Natural killer cell treated with Interleukin-12 subunit alpha and Interleukin-12 subunit beta and Interleukin-15 and Interleukin-18, amount 100 ng/mL, for 72 hours (primary cell): ENCODE results near the gene KMT2B. TPM values are rescaled to one million over a fixed set of nuclear protein-coding genes. Genes with fewer than 3 reads are reported as not detected.
A peak's percentile ranks its signal among the peaks of the same experiment; 100 is the strongest.
"Not testable (repeated sequence)": the region's sequence is repeated elsewhere in the genome, so short reads cannot be mapped to it uniquely, and the experiment has no call there.

Experiments used
- ATAC-seq, 2 donors: fragments of 150-1000 bp; cut with Tn5 transposase in 1 of 2; sonication (Bioruptor Pico), chemical (Tn5 transposase) in 1 of 2; 2 replicates each; pipeline ENCODE4 v1.10.0; 2021
- DNase-seq: peaks from one replicate; pipeline ENCODE4 v3.0.0; 2022; ENCODE audit warnings: low spot score
- H3K27ac Mint-ChIP-seq, 2 donors: 1 replicate in 1 of 2; 2 replicates in 1 of 2; pipeline ENCODE4 v1.8.0; 2022; ENCODE audit warnings: mixed read lengths in 2 of 2, mild to moderate bottlenecking in 1 of 2, moderate library complexity in 1 of 2
- H3K27me3 Mint-ChIP-seq, 2 donors: 1 replicate in 1 of 2; 2 replicates in 1 of 2; pipeline ENCODE4 v1.8.0; 2022; ENCODE audit warnings: mixed read lengths in 2 of 2
- H3K36me3 Mint-ChIP-seq: one replicate; pipeline ENCODE4 v1.8.0; 2022; ENCODE audit warnings: mixed read lengths
- H3K4me1 Mint-ChIP-seq, 2 donors: 1 replicate in 1 of 2; 2 replicates in 1 of 2; pipeline ENCODE4 v1.8.0; 2022; ENCODE audit warnings: low read depth in 2 of 2, mixed read lengths in 2 of 2, mild to moderate bottlenecking in 1 of 2
- H3K4me3 Mint-ChIP-seq: one replicate; pipeline ENCODE4 v1.8.0; 2022; ENCODE audit warnings: mixed read lengths
- H3K9me3 Mint-ChIP-seq: 2 replicates; pipeline ENCODE4 v1.8.0; 2022; ENCODE audit warnings: mixed read lengths
- total RNA-seq, 2 donors: library from RNA; stranded (reverse); gene quantifications; one replicate each; pipeline ENCODE4 v1.2.3, GENCODE V29; 2022

Gene KMT2B
- total RNA-seq, 2 donors from 2014 or later: 80.1 to 137 TPM

- H3K4me1 Mint-ChIP-seq: peaks cover 20 to 25% of the 10 kb centered on the region in 2 donors
- DNase-seq, H3K4me3 Mint-ChIP-seq, H3K9me3 Mint-ChIP-seq, H3K36me3 Mint-ChIP-seq, H3K27me3 Mint-ChIP-seq, ATAC-seq, H3K27ac Mint-ChIP-seq: not testable (repeated sequence)
Measured at GRCh38 chr19:35772362-35772761, 54.6 kb downstream of the KMT2B start.

- no peak overlapping the region for H3K27ac Mint-ChIP-seq
- no peaks in the 10 kb centered on the region for H3K36me3 Mint-ChIP-seq
- peak; percentile 32 for DNase-seq
- H3K9me3 Mint-ChIP-seq: no peaks in the 10 kb centered on the region
- no peaks in the 10 kb centered on the region for H3K27me3 Mint-ChIP-seq
- no peak for ATAC-seq
- H3K4me1 Mint-ChIP-seq: peaks cover 20 to 25% of the 10 kb centered on the region in 2 donors
- H3K4me3 Mint-ChIP-seq: no peak overlapping the region
Measured at GRCh38 chr19:35773020-35773806, 55.4 kb downstream of the KMT2B start.

GRCh38 chr19:35774274-35775045 lies 56.7 kb downstream of the KMT2B start:
- no peaks in the 10 kb centered on the region for H3K36me3 Mint-ChIP-seq
- H3K27ac Mint-ChIP-seq: no peak overlapping the region
- no peaks in the 10 kb centered on the region for H3K9me3 Mint-ChIP-seq
- DNase-seq (peak; percentile 53), ATAC-seq (no peak)
- no peaks in the 10 kb centered on the region for H3K27me3 Mint-ChIP-seq
- H3K4me1 Mint-ChIP-seq: peaks cover 20 to 25% of the 10 kb centered on the region in 2 donors
- peak overlapping the region; percentile 85 for H3K4me3 Mint-ChIP-seq

- Mint-ChIP-seq H3K4me3 (peak overlapping the region; percentile 85), H3K4me1 (peaks cover 20 to 25% of the 10 kb centered on the region in 2 donors), H3K9me3 (no peaks in the 10 kb centered on the region), H3K27me3 (no peaks in the 10 kb centered on the region), H3K27ac (no peak overlapping the region), H3K36me3 (no peaks in the 10 kb centered on the region)
- DNase-seq: no peak
- ATAC-seq: no peak
Measured at GRCh38 chr19:35775046-35775297, 57.2 kb downstream of the KMT2B start.

- no peaks in the 10 kb centered on the region for H3K9me3 Mint-ChIP-seq
- H3K27me3 Mint-ChIP-seq: no peaks in the 10 kb centered on the region
- peak; percentile 98 to 99 for ATAC-seq
- no peaks in the 10 kb centered on the region for H3K36me3 Mint-ChIP-seq
- peaks cover 20 to 25% of the 10 kb centered on the region in 2 donors for H3K4me1 Mint-ChIP-seq
- peak within 1 kb of the TSS in 1 of 2 donors; percentile 77 for H3K27ac Mint-ChIP-seq
- peak; percentile 98 for DNase-seq
- peak within 1 kb of the TSS; percentile 85 for H3K4me3 Mint-ChIP-seq
Measured at GRCh38 chr19:35775298-35776101, 57.7 kb downstream of the KMT2B start, which contains the start of gene ARHGAP33. Gene ARHGAP33 (plus strand): TSS chr19:35775564. CDS start chr19:35775659, 95 bp downstream.

GRCh38 chr19:35776102-35776788 lies 58.4 kb downstream of the KMT2B start:
- Mint-ChIP-seq H3K9me3 (no peaks in the 10 kb centered on the region), H3K27ac (peak overlapping the region in 1 of 2 donors; percentile 77), H3K4me3 (peak overlapping the region; percentile 85), H3K36me3 (no peaks in the 10 kb centered on the region), H3K27me3 (no peaks in the 10 kb centered on the region), H3K4me1 (peaks cover 20 to 25% of the 10 kb centered on the region in 2 donors)
- DNase-seq (peak; percentile 26), ATAC-seq (no peak)

GRCh38 chr19:35777086-35777841 lies 59.5 kb downstream of the KMT2B start:
- Mint-ChIP-seq H3K27ac (peak overlapping the region in 1 of 2 donors; percentile 77), H3K4me1 (peaks cover 23 to 25% of the 10 kb centered on the region in 2 donors), H3K27me3 (no peaks in the 10 kb centered on the region), H3K4me3 (peak overlapping the region; percentile 85), H3K9me3 (no peaks in the 10 kb centered on the region), H3K36me3 (no peaks in the 10 kb centered on the region)
- no peak for ATAC-seq
- peak; percentile 59 for DNase-seq

- Mint-ChIP-seq H3K4me3 (no peak overlapping the region), H3K9me3 (no peaks in the 10 kb centered on the region), H3K27me3 (no peaks in the 10 kb centered on the region), H3K36me3 (no peaks in the 10 kb centered on the region), H3K27ac (no peak overlapping the region), H3K4me1 (peaks cover 25 to 26% of the 10 kb centered on the region in 2 donors)
- ATAC-seq (no peak), DNase-seq (no peak)
Measured at GRCh38 chr19:35777961-35778360, 60.2 kb downstream of the KMT2B start.

GRCh38 chr19:35779033-35779432 lies 61.2 kb downstream of the KMT2B start:
- no peak for DNase-seq
- Mint-ChIP-seq H3K4me3 (no peak overlapping the region), H3K27ac (no peak overlapping the region), H3K27me3 (no peaks in the 10 kb centered on the region), H3K36me3 (no peaks in the 10 kb centered on the region), H3K4me1 (peaks cover 31 to 33% of the 10 kb centered on the region in 2 donors), H3K9me3 (no peaks in the 10 kb centered on the region)
- no peak for ATAC-seq

- DNase-seq (no peak), ATAC-seq (no peak)
- Mint-ChIP-seq H3K4me1 (peaks cover 21 to 27% of the 10 kb centered on the region in 2 donors), H3K9me3 (no peaks in the 10 kb centered on the region), H3K36me3 (no peaks in the 10 kb centered on the region), H3K27ac (no peak overlapping the region), H3K27me3 (no peaks in the 10 kb centered on the region), H3K4me3 (no peak overlapping the region)
Measured at GRCh38 chr19:35780058-35780457, 62.3 kb downstream of the KMT2B start.

GRCh38 chr19:35780717-35781116 lies 62.9 kb downstream of the KMT2B start:
- no peaks in the 10 kb centered on the region for H3K36me3 Mint-ChIP-seq
- H3K4me3 Mint-ChIP-seq: no peak overlapping the region
- H3K27ac Mint-ChIP-seq: no peak overlapping the region
- no peaks in the 10 kb centered on the region for H3K27me3 Mint-ChIP-seq
- no peaks in the 10 kb centered on the region for H3K9me3 Mint-ChIP-seq
- peaks cover 20 to 27% of the 10 kb centered on the region in 2 donors for H3K4me1 Mint-ChIP-seq
- DNase-seq (no peak), ATAC-seq (no peak)

GRCh38 chr19:35781650-35782049 lies 63.8 kb downstream of the KMT2B start:
- Mint-ChIP-seq H3K27ac (no peak overlapping the region), H3K4me3 (no peak overlapping the region), H3K4me1 (peaks cover 12 to 18% of the 10 kb centered on the region in 2 donors), H3K9me3 (no peaks in the 10 kb centered on the region), H3K36me3 (no peaks in the 10 kb centered on the region), H3K27me3 (no peaks in the 10 kb centered on the region)
- ATAC-seq (no peak), DNase-seq (no peak)

- Mint-ChIP-seq H3K4me1 (peaks cover 6 to 13% of the 10 kb centered on the region in 2 donors), H3K4me3 (no peak overlapping the region), H3K27me3 (no peaks in the 10 kb centered on the region), H3K27ac (no peak overlapping the region), H3K9me3 (no peaks in the 10 kb centered on the region), H3K36me3 (no peaks in the 10 kb centered on the region)
- no peak for ATAC-seq
- no peak for DNase-seq
Measured at GRCh38 chr19:35782589-35782988, 64.8 kb downstream of the KMT2B start.
